Stimulated activated CD8-positive, alpha-beta memory T cell treated with anti-CD3 and anti-CD28 coated beads, Interleukin-7, amount 100 ng/mL, for 4 hours (primary cell): ENCODE measurements around the gene NRXN3.

Experiments used
- DNase-seq, 2 donors: peaks; one replicate each; pipeline ENCODE4 v3.0.0-alpha.2; 2020; ENCODE audit warnings: low read depth in 2 of 2

Gene NRXN3

GRCh38 chr14:79136071-79137044 is 966.2 kb downstream of the NRXN3 start:
- no peak for DNase-seq

DNA sequence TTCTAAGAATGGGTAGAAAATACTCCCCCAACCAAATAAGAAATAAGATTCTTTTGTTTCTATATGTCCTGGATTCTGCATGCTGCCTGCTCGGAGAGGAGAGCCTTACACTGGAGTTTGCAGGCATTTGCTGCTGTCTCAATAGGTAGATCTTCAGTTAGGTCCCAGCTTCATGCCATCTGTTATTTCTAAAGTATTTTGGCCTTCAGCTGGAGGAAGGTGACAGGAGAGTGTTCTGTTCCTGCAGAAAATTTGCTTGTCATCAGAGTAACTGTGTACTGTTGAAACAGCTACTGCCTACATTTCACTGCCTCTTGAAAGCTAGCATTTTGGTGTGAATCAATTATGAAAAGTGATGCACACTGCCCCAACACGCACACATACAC is 966.9 kb downstream of the NRXN3 start:
- no peak for DNase-seq

DNA sequence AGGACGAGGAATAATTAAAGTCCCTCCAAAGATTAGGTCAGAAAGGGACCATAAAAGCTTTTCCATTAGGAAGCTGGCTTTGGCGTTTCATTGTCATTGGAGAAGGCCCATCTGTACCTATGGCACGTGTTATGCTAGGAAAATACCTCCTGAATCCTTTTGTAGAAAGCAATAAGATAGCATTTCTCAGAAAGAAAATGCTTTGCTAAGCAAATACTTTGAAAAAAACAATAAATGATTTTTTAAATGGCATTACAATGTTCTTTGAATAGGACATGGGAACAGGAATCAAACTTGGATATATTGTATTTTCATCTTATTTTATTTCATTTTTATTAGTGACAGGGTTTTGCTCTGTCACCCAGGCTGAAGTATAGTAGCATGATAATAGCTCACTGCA is 967.7 kb downstream of the NRXN3 start:
- DNase-seq = no peak

DNA sequence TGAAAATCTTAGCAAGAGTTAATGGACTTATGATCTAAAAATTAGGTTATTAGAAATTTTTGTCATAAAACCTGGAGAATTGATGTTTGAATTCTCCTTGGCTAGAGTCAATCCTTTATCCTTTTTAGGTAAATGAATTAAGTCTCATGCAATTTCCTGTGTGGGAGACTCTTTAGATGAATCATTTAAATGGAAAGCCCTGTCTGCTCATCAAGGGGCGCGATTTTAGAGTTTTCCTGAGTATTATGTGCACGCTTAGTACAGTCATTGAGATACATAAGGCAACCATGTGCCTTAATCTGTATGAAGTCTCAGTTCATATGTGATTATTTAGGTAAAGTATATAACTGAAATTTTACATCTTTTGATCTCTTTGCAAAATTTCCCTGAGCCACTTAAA is 974.7 kb downstream of the NRXN3 start:
- no peak for DNase-seq

- no peak for DNase-seq
Observed at GRCh38 chr14:79150226-79150625, 980.1 kb downstream of the NRXN3 start.

DNA sequence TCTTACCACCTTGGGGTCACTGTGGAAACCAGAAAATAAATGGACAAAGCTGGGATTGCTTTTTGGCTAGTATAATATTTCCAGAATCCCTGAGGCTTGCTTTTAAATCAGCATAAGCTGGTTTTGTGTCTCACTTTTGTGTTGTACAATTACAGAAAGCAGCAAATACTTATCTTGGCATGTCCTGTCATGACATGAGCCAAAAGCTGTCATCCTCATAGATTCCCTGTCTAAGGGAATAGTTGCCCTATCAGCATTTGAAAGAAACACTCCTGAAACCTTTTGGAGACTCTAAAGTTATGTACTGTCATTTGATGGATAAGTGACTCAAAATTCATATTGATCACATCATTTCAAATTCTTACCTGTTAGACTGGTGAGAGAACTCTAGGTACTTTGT is 987.2 kb downstream of the NRXN3 start:
- DNase-seq = no peak

GRCh38 chr14:79161571-79161970 is 991.4 kb downstream of the NRXN3 start:
- no peak for DNase-seq

DNA sequence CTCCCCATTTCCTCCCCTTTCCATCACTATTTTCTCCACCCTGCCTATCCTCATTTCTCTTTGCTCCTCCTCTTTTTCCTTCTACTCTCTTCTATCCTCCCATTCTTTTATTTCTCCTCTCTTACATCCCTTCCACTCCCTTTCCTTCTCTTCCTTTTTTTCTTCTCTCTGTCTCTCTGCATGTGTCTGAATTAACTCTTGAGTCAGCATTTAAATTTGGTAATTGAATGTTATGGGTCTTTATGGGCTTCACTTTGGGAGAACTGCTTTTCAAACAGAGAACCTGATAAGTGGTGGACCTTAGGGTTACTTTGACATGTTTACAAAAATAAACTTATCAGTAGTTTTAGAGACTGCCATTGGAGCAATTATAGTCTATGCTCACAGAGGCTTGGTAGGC is 992.7 kb downstream of the NRXN3 start:
- DNase-seq = no peak

DNA sequence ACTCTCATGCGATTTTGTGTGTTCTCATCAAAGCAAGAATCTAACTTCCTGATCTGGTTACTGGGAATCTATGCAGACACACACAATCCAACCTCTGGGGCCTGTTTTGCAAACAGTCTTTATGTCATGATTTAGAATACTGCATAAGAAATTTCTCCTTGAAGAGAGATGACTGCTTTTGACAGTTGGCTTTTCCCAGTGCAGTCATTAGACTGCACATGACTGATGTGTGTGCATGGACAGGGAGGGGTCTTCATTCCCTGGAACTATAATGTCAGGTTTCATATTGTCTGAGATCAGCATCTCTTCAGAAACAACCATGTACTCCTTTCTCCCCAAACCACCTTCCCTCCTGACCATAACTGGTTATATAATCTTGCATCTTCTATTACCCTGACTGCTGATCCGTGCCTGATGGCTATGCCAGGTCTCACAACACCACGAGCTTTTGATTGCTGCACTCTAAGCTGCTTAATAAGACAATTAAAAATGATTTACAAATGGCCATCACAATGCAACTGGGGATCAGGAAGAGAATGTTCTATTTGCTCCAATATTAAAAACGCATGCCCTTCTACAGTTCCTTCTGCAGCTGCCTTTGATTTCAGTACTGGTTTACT is 995.4 kb downstream of the NRXN3 start:
- no peak for DNase-seq

GRCh38 chr14:79166171-79166570 is 996.0 kb downstream of the NRXN3 start:
- DNase-seq = no peak

DNA sequence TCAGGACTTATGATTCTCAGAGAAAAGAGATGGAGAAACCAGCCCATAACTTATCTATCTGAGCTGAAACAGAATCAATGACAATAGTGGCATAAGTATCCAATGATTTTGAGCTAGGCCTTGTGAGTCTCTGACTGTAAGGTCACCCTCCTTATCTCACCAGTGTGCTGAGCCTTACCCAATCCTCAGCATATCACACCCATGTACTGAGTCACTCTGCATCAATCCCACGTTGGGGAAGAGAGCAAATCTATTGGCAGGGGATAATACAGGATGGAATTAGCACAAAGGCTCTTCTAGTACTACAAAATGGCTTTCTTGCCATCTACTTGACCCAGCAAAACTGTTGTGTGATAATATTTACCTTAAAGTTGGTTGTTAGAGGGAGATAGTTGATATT is 997.8 kb downstream of the NRXN3 start:
- no peak for DNase-seq

DNA sequence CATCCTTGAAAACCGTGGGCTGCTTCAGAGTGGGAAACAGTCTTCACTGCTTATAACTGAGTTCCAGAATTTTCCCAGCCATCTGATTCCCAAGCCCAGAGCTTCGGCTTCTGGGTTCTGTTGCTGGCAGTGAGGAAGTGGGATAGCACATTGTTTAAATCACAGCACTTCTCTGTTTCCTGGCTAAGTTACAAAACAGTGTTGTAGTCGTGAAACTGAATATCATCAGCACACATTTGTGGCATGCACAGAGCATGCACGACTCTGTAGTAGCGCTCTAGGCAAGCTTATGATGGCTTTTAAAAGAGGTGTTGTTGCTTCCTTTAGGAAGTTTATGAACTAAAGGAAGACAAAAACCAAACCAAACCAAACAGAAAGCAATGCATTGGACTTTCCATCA is 1005.5 kb downstream of the NRXN3 start:
- no peak for DNase-seq

DNA sequence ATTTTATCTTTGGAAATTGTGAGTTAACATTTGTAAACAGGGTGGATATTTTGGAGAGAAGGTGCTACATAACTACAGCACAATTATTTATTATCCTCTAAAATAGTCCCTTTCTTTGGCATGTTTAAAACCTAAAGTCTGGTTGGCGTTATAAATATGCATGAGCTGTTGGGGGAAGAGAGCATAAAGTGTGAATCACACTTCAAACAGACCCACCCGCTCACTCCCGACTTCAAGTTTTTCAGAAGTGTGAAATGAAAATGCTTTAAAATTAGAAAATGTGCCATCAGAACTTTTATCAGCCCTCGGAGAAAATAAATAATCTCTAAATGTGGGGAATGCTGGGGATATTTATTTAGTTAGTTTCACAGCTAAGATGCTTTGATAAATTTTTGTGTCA is 1006.9 kb downstream of the NRXN3 start:
- DNase-seq = no peak

DNA sequence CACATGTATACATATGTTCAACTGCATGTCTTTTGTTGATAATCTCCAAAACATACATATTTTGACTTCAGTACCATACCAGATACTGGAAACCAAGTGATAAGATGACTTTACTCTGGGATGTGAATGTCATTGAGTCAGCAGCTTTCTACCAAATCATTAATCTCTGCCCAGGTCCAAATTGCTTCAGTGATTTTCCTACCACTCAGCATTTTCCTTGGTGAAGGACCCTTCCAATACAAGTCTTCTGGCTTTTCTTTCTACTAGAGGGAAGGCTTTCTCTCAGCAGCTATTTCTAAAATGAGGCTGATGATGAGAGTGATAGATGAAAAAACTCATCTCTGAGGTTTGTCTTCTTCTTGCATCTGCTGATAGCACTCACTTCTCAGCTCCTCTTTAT is 1008.5 kb downstream of the NRXN3 start:
- DNase-seq = no peak

DNA sequence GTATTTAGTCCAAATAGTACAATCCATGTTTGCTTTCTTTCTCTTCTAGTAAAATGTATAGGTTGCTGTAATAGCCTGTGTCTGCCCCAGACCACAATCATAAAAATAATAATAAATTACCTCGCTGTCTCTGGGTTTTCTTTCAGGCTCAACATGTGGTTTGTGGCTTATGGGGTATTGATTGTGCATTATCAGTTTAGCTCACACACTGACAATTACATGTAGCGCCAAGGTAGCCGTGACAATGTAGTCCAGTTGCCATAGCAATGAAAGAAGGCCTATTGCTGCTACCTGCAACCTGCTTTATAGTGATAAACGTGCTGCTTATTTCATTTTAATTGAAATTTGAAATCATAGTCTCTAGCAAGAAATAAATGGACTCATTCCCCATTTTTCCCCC is 1009.8 kb downstream of the NRXN3 start:
- DNase-seq = no peak

DNA sequence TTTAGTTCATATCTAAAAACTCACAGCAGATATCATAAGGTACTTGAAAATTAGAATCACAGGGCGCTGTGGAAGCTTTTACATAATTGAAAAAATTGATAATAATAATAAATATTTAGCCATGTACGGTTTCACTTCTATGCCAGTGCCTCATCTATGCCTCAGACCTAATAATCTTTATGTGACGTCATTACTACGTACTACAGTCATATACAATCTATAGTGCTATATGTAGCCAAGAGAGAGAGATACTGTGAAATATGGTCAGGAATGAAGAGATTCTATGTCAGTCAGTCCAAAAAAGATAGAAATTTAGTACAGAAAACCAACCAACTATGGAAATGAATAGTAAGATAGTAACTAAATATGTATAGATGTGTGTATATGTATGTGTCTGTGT is 1010.5 kb downstream of the NRXN3 start:
- no peak for DNase-seq

DNA sequence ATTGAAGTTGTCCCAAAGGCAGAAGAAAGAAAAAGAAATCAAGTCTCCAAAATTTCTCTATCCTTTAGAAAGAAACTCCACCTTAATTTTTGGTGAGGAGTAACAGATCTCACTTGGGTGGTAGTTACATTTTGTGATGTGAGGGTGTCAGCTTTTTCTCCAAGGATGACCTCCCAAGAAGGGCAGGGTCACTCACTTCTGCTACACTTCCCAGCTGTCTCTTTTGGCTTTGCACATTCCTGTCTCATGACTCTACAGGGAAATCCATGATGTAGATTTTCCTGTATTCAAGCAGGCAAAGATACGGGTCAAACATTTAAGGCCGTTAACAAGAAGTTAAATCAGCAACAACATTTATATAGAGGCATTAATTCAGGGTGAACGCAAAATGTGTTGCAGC is 1016.4 kb downstream of the NRXN3 start:
- no peak for DNase-seq

GRCh38 chr14:79193689-79194477 is 1023.7 kb downstream of the NRXN3 start:
- no peak for DNase-seq

DNA sequence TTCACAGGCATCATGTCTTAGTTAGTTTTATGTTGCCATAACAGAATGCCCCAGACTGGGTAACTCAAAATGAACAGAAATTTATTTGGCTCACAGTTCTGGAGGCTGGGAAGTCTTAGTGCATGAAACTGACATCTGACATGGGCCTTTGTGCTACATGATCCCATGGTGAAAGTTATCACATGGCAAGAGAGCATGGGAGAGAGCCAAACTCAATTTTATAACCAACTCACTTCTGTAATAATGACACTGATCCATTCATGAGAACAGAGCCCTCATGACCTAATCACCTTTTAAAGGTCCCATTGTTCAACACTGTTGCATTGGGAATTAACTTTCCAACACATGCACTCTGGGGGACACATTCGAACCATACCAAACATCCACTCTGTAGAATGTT is 1026.0 kb downstream of the NRXN3 start:
- no peak for DNase-seq

DNA sequence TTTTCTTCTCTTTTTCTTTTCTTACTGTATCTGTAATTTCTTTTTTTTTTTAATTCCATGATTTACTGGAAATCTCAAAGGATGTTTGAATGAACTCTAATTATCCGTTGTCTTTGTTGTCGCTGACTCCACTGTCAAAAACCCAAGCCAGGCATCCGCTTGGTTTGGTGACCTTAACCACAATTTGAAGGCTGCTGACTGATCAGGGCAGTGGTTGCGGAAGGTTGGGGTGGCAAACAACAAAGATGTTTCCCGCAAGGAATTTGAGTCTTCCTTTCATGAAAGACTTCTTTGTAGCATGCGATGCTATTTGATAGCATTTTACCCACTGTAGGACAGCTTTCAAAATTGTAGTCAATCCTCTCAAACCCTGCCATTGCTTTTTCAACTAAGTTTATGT is 1027.3 kb downstream of the NRXN3 start:
- DNase-seq = no peak

DNA sequence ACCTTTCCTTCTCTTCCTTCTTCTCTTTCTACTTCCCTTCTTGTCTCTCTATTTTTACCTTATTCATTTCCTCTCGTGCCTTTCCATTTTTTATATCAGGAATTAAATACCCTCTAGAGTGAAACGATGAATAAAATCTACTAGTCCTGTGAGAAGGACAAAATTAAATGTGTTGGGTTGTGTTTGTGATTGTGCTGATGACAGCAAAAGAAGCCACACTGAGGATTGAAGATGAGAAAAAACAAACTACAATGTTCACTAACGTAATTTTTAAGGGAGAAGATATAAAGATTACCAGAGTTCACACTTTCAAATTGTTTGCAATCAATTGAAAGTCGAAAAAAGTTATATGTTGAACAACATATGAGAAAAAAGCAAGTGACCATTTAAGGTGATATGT is 1029.0 kb downstream of the NRXN3 start:
- DNase-seq = no peak

- no peak for DNase-seq
Observed at GRCh38 chr14:79201564-79202207, 1031.5 kb downstream of the NRXN3 start.
